ENCODE measurements around the gene PIGR.

Gene PIGR

DNA sequence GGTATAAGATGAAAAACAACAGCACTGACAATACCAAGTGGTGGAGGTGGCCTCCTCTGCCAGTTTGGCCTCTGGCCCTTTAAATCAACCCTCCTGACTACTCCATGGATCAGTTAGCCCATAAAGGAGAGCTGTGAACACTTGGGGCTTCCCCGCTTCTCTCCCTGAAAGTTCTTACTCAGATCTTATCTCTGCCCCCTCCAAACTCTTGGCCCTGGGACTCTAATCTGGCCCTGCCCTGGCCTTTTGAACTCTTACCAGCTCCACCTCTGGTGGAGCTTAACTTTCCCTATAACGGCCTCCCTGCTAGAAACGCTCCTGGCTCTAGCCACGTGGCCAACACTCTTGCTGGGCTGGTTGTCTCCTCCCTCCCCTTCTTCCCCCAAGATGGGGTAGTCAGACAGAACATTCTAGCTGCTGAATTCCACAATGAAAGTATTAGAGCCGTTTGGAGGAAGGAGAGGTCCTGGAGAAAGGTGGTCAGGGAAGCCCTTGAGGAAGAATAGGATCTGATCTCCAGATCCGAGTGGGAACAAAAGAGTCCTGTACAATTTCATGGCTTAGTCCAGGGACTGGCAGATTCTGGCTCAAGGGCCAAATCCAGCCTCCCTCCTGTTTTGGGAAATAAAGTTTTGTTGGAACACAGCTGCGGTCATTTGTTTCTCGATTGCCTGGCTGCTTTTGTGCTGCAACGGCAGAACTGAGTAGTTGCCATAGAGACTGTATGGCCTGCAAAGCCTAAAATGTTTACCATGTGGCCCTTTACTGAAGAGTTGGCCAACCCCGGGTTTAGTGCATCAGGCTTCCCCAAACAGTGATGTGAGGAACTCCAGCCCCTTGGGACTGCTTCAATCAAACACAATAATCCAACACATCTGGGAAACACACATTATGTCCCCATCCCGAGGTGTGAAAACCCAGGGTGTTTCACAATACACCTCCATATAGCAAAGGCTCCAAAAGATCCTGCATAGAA is 9.5 kb upstream of the PIGR start:
- no peak for DNase-seq

DNA sequence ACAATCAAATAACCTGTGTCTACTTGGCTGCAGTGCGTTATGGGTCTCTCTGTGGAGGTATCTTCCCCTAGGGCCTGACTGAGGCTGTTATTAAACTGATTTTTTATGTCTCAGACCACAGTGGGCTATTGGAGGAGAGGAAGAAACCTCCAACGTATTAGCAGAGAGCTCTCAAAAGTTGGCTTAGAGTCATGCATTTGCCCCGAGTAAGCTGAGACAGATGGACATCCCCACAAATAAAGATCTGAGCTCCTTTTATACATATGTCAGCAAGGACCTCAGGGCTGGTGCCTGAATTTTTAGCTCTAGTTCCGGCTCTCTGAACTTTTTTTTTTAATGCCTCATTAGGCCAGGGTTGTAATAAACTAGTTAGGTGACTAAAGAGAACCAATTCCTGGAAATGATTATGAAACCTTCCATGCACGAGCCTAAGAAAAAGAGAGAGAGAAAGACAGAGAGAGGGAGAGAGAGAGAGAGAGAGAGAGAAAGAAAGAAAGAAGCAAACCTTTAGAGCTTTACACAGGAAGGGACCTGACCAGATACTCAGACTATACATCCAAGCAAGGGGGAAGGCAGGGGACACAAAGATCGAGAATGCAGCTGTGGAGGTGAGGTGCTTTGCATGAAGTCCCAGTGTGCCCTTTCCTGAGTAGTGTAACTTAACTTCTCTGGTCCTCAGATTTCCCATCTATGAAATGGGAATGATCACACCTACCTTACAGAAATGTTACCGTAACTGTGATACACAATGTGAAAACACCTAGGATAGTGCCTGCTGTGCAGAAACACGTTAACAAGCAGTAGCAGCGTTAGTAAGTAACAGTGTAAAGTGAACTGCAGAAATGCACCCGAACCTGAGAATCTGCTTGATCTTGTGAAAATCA is 8.4 kb upstream of the PIGR start:
- WGBS (ENCODE audit: insufficient coverage): 83% methylated on average over 7 of the region's 10 CpGs

More for the DNA sequence above, 9.5 kb upstream of the PIGR start:
- Histone ChIP-seq H3K27me3 (replicated peaks in 2 of 5; ENCODE audit: control insufficient read depth in 4 of 5, insufficient read depth in 5 of 5, low read length in 4 of 5) (no peaks in the 10 kb centered on the region), H3K4me3 (ENCODE audit: control insufficient read depth in 1 of 7, extremely low read depth in 1 of 7, insufficient read depth in 4 of 7, low read depth in 2 of 7, low read length in 6 of 7) (no peak overlapping the region), H3K36me3 (ENCODE audit: control insufficient read depth in 4 of 4, insufficient read depth in 4 of 4, low read length in 3 of 4) (no peaks in the 10 kb centered on the region), H3K27ac (ENCODE audit: insufficient read depth in 1 of 2, low read depth in 1 of 2, low read length in 2 of 2, poor library complexity in 1 of 2, severe bottlenecking in 2 of 2) (no peak overlapping the region), H3K4me1 (ENCODE audit: control extremely low read depth in 1 of 4, control insufficient read depth in 4 of 4, insufficient read depth in 4 of 4, low read length in 3 of 4) (peaks cover 0 to 31% (median 9%) of the 10 kb centered on the region in 4 experiments), H3K9me3 (ENCODE audit: control extremely low read depth in 1 of 5, control insufficient read depth in 4 of 5, insufficient read depth in 2 of 5, low read depth in 1 of 5, low read length in 4 of 5) (no peaks in the 10 kb centered on the region)
- ChIA-PET CTCF (interaction anchor here (0.8 to 2.4 kb wide), 3 partner anchors 14 to 26 kb away, joined by 3 to 10 read pairs (median 7); partner anchors contain the start of gene FCAMR), POLR2A (no interaction called here)
- WGBS (ENCODE audit: insufficient coverage): 80% methylated on average over 9 of the region's 11 CpGs

GRCh38 chr1:206953626-206954025 is 7.4 kb upstream of the PIGR start:
- Histone ChIP-seq H3K9me3 (ENCODE audit: control extremely low read depth in 1 of 5, control insufficient read depth in 4 of 5, insufficient read depth in 2 of 5, low read depth in 1 of 5, low read length in 4 of 5) (no peaks in the 10 kb centered on the region), H3K36me3 (ENCODE audit: control insufficient read depth in 4 of 4, insufficient read depth in 4 of 4, low read length in 3 of 4) (no peaks in the 10 kb centered on the region), H3K27me3 (replicated peaks in 2 of 5; ENCODE audit: control insufficient read depth in 4 of 5, insufficient read depth in 5 of 5, low read length in 4 of 5) (no peaks in the 10 kb centered on the region), H3K4me1 (ENCODE audit: control extremely low read depth in 1 of 4, control insufficient read depth in 4 of 4, insufficient read depth in 4 of 4, low read length in 3 of 4) (peaks cover 0 to 43% (median 17%) of the 10 kb centered on the region in 4 experiments), H3K4me3 (ENCODE audit: control insufficient read depth in 1 of 7, extremely low read depth in 1 of 7, insufficient read depth in 4 of 7, low read depth in 2 of 7, low read length in 6 of 7) (no peak overlapping the region), H3K27ac (ENCODE audit: insufficient read depth in 1 of 2, low read depth in 1 of 2, low read length in 2 of 2, poor library complexity in 1 of 2, severe bottlenecking in 2 of 2) (no peak overlapping the region)
- CTCF ChIA-PET: interaction anchor here (1.1 to 2.4 kb wide), 4 partner anchors 12 to 31 kb away, joined by 3 to 7 read pairs (median 4); partner anchors contain the start of gene FCAMR
- no peak for DNase-seq
- POLR2A ChIA-PET: no interaction called here
- 95% methylated on average over 2 of the region's 2 CpGs for WGBS (ENCODE audit: insufficient coverage)

More for the DNA sequence above, 8.4 kb upstream of the PIGR start:
- Histone ChIP-seq H3K27ac (ENCODE audit: insufficient read depth in 1 of 2, low read depth in 1 of 2, low read length in 2 of 2, poor library complexity in 1 of 2, severe bottlenecking in 2 of 2) (no peak overlapping the region), H3K4me3 (ENCODE audit: control insufficient read depth in 1 of 7, extremely low read depth in 1 of 7, insufficient read depth in 4 of 7, low read depth in 2 of 7, low read length in 6 of 7) (no peak overlapping the region), H3K9me3 (ENCODE audit: control extremely low read depth in 1 of 5, control insufficient read depth in 4 of 5, insufficient read depth in 2 of 5, low read depth in 1 of 5, low read length in 4 of 5) (no peaks in the 10 kb centered on the region), H3K27me3 (replicated peaks in 2 of 5; ENCODE audit: control insufficient read depth in 4 of 5, insufficient read depth in 5 of 5, low read length in 4 of 5) (no peaks in the 10 kb centered on the region), H3K4me1 (ENCODE audit: control extremely low read depth in 1 of 4, control insufficient read depth in 4 of 4, insufficient read depth in 4 of 4, low read length in 3 of 4) (peaks cover 0 to 32% (median 9%) of the 10 kb centered on the region in 4 experiments), H3K36me3 (ENCODE audit: control insufficient read depth in 4 of 4, insufficient read depth in 4 of 4, low read length in 3 of 4) (no peaks in the 10 kb centered on the region)
- ChIA-PET CTCF (interaction anchor here (0.7 to 2.4 kb wide), 7 partner anchors 13 to 43 kb away, joined by 3 to 10 read pairs (median 4); partner anchors contain the start of gene FCAMR), POLR2A (no interaction called here)
- DNase-seq: no peak

GRCh38 chr1:206953126-206953525 is 6.9 kb upstream of the PIGR start:
- POLR2A ChIA-PET: no interaction called here
- Histone ChIP-seq H3K4me1 (ENCODE audit: control extremely low read depth in 1 of 4, control insufficient read depth in 4 of 4, insufficient read depth in 4 of 4, low read length in 3 of 4) (peaks cover 0 to 48% (median 17%) of the 10 kb centered on the region in 4 experiments), H3K27me3 (replicated peaks in 2 of 5; ENCODE audit: control insufficient read depth in 4 of 5, insufficient read depth in 5 of 5, low read length in 4 of 5) (no peaks in the 10 kb centered on the region), H3K4me3 (ENCODE audit: control insufficient read depth in 1 of 7, extremely low read depth in 1 of 7, insufficient read depth in 4 of 7, low read depth in 2 of 7, low read length in 6 of 7) (no peak overlapping the region), H3K9me3 (ENCODE audit: control extremely low read depth in 1 of 5, control insufficient read depth in 4 of 5, insufficient read depth in 2 of 5, low read depth in 1 of 5, low read length in 4 of 5) (no peaks in the 10 kb centered on the region), H3K36me3 (ENCODE audit: control insufficient read depth in 4 of 4, insufficient read depth in 4 of 4, low read length in 3 of 4) (no peaks in the 10 kb centered on the region), H3K27ac (ENCODE audit: insufficient read depth in 1 of 2, low read depth in 1 of 2, low read length in 2 of 2, poor library complexity in 1 of 2, severe bottlenecking in 2 of 2) (no peak overlapping the region)
- CTCF ChIA-PET: interaction anchor here (1.4 kb wide), 1 partner anchor 30 kb away, joined by 3 read pairs; no protein-coding TSS in a partner anchor
- DNase-seq: no peak
- 100% methylated on average over 3 of the region's 3 CpGs for WGBS (ENCODE audit: insufficient coverage)

- POLR2A ChIA-PET: no interaction called here
These were observed 5.9 kb upstream of the PIGR start for GRCh38 chr1:206952171-206952570.

DNA sequence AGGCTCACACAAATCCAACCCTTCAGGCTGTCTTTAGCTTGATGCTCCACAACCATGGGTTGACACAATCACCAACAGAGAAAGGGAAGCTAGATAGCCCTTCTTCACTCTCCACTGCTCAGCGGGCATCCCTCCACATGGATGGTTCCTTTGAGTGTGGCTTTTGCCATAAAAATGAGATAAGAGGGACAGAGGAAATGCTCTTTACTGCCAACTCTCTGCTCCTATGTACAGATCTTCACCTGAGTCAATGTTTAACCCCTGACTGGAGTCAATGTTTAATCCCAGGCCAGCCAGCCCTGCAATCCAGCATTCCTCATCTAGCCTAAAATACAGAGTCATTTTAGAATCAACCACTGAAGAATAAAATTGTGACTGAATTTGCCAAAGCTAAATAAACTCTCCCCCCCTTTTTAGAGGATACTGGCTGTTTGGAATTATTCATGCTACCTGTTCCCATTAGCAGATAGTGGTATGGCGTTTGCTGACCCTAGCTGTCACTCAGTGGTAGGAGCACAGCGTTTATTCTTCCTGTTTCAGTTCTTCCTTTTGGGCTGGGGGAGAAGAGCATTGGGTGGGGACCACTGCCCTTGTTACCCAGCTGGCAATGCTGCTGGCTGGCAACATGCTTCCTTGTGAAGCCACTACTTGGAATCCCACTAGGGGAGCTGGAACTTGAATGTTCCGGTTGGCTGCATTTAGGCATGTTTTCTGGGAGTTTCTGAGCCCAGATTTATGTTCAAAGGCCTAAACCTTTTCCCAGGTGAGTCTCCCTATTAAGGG is 5.2 kb upstream of the PIGR start:
- Histone ChIP-seq H3K4me1 (ENCODE audit: control extremely low read depth in 1 of 4, control insufficient read depth in 4 of 4, insufficient read depth in 4 of 4, low read length in 3 of 4) (peaks cover 0 to 58% (median 17%) of the 10 kb centered on the region in 4 experiments), H3K27ac (ENCODE audit: insufficient read depth in 1 of 2, low read depth in 1 of 2, low read length in 2 of 2, poor library complexity in 1 of 2, severe bottlenecking in 2 of 2) (no peak overlapping the region), H3K4me3 (ENCODE audit: control insufficient read depth in 1 of 7, extremely low read depth in 1 of 7, insufficient read depth in 4 of 7, low read depth in 2 of 7, low read length in 6 of 7) (no peak overlapping the region), H3K36me3 (ENCODE audit: control insufficient read depth in 4 of 4, insufficient read depth in 4 of 4, low read length in 3 of 4) (no peaks in the 10 kb centered on the region), H3K27me3 (replicated peaks in 2 of 5; ENCODE audit: control insufficient read depth in 4 of 5, insufficient read depth in 5 of 5, low read length in 4 of 5) (no peaks in the 10 kb centered on the region), H3K9me3 (ENCODE audit: control extremely low read depth in 1 of 5, control insufficient read depth in 4 of 5, insufficient read depth in 2 of 5, low read depth in 1 of 5, low read length in 4 of 5) (no peaks in the 10 kb centered on the region)
- 66% methylated on average over 3 of the region's 4 CpGs for WGBS (ENCODE audit: insufficient coverage)
- ChIA-PET POLR2A (no interaction called here), CTCF (interaction anchor here (0.7 to 3.0 kb wide), 9 partner anchors 9 to 186 kb away, joined by 3 to 22 read pairs (median 3); partner anchors contain the start of gene FCAMR)
- no peak for DNase-seq

More at GRCh38 chr1:206952171-206952570, 5.9 kb upstream of the PIGR start:
- CTCF ChIA-PET: interaction anchor here (1.1 to 3.0 kb wide), 8 partner anchors 10 to 186 kb away, joined by 3 to 22 read pairs (median 3); partner anchors contain the start of gene FCAMR
- Histone ChIP-seq H3K27ac (ENCODE audit: insufficient read depth in 1 of 2, low read depth in 1 of 2, low read length in 2 of 2, poor library complexity in 1 of 2, severe bottlenecking in 2 of 2) (no peak overlapping the region), H3K9me3 (ENCODE audit: control extremely low read depth in 1 of 5, control insufficient read depth in 4 of 5, insufficient read depth in 2 of 5, low read depth in 1 of 5, low read length in 4 of 5) (no peaks in the 10 kb centered on the region), H3K4me1 (ENCODE audit: control extremely low read depth in 1 of 4, control insufficient read depth in 4 of 4, insufficient read depth in 4 of 4, low read length in 3 of 4) (peaks cover 0 to 53% (median 17%) of the 10 kb centered on the region in 4 experiments), H3K36me3 (ENCODE audit: control insufficient read depth in 4 of 4, insufficient read depth in 4 of 4, low read length in 3 of 4) (no peaks in the 10 kb centered on the region), H3K4me3 (ENCODE audit: control insufficient read depth in 1 of 7, extremely low read depth in 1 of 7, insufficient read depth in 4 of 7, low read depth in 2 of 7, low read length in 6 of 7) (no peak overlapping the region), H3K27me3 (replicated peaks in 2 of 5; ENCODE audit: control insufficient read depth in 4 of 5, insufficient read depth in 5 of 5, low read length in 4 of 5) (no peaks in the 10 kb centered on the region)
- peak; percentile 29 to 91 (median 85) for DNase-seq
- WGBS (ENCODE audit: insufficient coverage): 8% methylated on average over 2 of the region's 4 CpGs

Measured in common myeloid progenitor, CD34-positive (primary cell).